Measurements from ENCODE around the gene DISC1. TPM values are rescaled to one million over a fixed set of nuclear protein-coding genes. Genes with fewer than 3 reads are reported as not detected.

The DISC1 gene
- total and polyA plus RNA-seq, 2 donors (not counting 3 experiments of a cell fraction or from before 2014, with no cell fraction given) = 3.3 to 14.7 TPM

DNA sequence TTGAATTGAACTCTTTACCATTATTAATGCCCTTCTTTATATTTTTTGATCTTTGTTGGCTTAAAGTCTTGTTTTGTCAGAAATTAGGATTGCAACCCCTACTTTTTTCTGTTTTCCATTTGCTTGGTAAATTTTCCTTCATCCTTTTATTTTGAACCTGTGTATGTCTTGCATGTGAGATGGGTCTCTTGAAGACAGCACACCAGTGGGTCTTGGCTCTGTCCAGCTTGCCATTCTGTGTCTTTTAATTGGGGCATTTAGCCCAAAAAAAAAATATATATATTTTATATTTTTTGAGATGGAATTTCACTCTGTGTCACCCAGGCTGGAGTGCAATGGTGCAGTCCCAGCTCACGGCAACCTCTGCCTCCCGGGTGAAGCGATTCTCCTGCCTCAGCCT is 33.6 kb downstream of the DISC1 start:
- DNase-seq (ENCODE audit: low read depth, low spot score) (no peak), FAIRE-seq (no peak)
- Histone ChIP-seq H4K20me1 (replicated peaks; ENCODE audit: control insufficient read depth, extremely low read depth, insufficient read depth, low read length) (no peaks in the 10 kb centered on the region), H3K9me1 (replicated peaks; ENCODE audit: control insufficient read depth, extremely low read depth, insufficient read depth, low read length) (no peaks in the 10 kb centered on the region), H3K9me3 (replicated peaks; ENCODE audit: control insufficient read depth, insufficient read depth, low read length) (no peaks in the 10 kb centered on the region), H2AFZ (ENCODE audit: low read depth, low read length) (no peak overlapping the region), H3K79me2 (ENCODE audit: control insufficient read depth, insufficient read depth, low read length) (no peaks in the 10 kb centered on the region), H3K4me2 (ENCODE audit: insufficient read depth, low read length) (no peak overlapping the region), H3K36me3 (ENCODE audit: control insufficient read depth in 2 of 2, extremely low read depth in 1 of 2, insufficient read depth in 2 of 2, low read length in 2 of 2) (no peaks in the 10 kb centered on the region), H3K4me3 (replicated peaks in 1 of 3; ENCODE audit: insufficient read depth in 1 of 3, low read depth in 1 of 3, low read length in 3 of 3) (no peak overlapping the region), H3K4me1 (ENCODE audit: control insufficient read depth, extremely low read depth, insufficient read depth, low read length) (no peaks in the 10 kb centered on the region), H3K9ac (replicated peaks; ENCODE audit: extremely low read depth, insufficient read depth, low read length) (no peak overlapping the region), H3K27me3 (ENCODE audit: control insufficient read depth in 2 of 2, insufficient read depth in 2 of 2, low read length in 2 of 2) (no peaks in the 10 kb centered on the region), H3K27ac (ENCODE audit: insufficient read depth, low read depth, low read length) (no peak overlapping the region)
- dilution Hi-C loops (cut with MboI; ENCODE audit: extremely low pct_ligation_motif_present, low sequenced_read_pairs) = no loop called here
- TF ChIP-seq GATA2 (IDR thresholded peaks at IDR 0.05; ENCODE audit: insufficient read depth, insufficient read length, low read depth, low read length) (no peak), POLR2A (IDR thresholded peaks at IDR 0.05; ENCODE audit: low read depth, low read length) (no peak), FOS (IDR thresholded peaks at IDR 0.05; ENCODE audit: borderline replicate concordance, insufficient read depth, low read length) (no peak), JUN (IDR thresholded peaks at IDR 0.05; ENCODE audit: borderline replicate concordance, insufficient read depth, insufficient read length, low read depth) (no peak), MYC (IDR thresholded peaks at IDR 0.05; ENCODE audit: low read depth, low read length) (no peak), EZH2 (IDR thresholded peaks at IDR 0.05; ENCODE audit: borderline replicate concordance, low read depth, low read length, severe bottlenecking) (no peak), POLR2AphosphoS5 (IDR thresholded peaks at IDR 0.05; ENCODE audit: insufficient read depth, low read depth, low read length) (no peak)
- TF ChIP-seq, protein P1, sequence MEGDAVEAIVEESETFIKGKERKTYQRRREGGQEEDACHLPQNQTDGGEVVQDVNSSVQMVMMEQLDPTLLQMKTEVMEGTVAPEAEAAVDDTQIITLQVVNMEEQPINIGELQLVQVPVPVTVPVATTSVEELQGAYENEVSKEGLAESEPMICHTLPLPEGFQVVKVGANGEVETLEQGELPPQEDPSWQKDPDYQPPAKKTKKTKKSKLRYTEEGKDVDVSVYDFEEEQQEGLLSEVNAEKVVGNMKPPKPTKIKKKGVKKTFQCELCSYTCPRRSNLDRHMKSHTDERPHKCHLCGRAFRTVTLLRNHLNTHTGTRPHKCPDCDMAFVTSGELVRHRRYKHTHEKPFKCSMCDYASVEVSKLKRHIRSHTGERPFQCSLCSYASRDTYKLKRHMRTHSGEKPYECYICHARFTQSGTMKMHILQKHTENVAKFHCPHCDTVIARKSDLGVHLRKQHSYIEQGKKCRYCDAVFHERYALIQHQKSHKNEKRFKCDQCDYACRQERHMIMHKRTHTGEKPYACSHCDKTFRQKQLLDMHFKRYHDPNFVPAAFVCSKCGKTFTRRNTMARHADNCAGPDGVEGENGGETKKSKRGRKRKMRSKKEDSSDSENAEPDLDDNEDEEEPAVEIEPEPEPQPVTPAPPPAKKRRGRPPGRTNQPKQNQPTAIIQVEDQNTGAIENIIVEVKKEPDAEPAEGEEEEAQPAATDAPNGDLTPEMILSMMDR (IDR thresholded peaks at IDR 0.05; ENCODE audit: extremely low read depth in 1 of 2, insufficient read depth in 1 of 2, low read depth in 1 of 2, low read length in 2 of 2) = no peak
- TF ChIP-seq, protein P2, sequence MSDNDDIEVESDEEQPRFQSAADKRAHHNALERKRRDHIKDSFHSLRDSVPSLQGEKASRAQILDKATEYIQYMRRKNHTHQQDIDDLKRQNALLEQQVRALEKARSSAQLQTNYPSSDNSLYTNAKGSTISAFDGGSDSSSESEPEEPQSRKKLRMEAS (IDR thresholded peaks at IDR 0.05; ENCODE audit: insufficient read depth, insufficient read length) = no peak
- CTCF ChIA-PET = no interaction called here
- intact Hi-C loops (cut with micrococcal nuclease) = no loop called here
- BruUV-seq (replicated peaks) = no TSS peak
- POLR2A ChIA-PET = no interaction called here
